ENCODE results near the gene ZNF648.

The ZNF648 gene

GRCh38 chr1:182080040-182080439 lies 18.5 kb upstream of the ZNF648 start:
- H3K4me3 ChIP-seq (ENCODE audit: low read depth, low read length), result no peak overlapping the region
- TF ChIP-seq CTCF (IDR thresholded peaks at IDR 0.05; ENCODE audit: insufficient read depth, low read depth, low read length, missing control alignments), result no peak
- DNase-seq (ENCODE audit: low read depth), result no peak

GRCh38 chr1:182071924-182072323 lies 10.4 kb upstream of the ZNF648 start:
- DNase-seq (ENCODE audit: low read depth), result no peak
- no peak for TF ChIP-seq CTCF (IDR thresholded peaks at IDR 0.05; ENCODE audit: insufficient read depth, low read depth, low read length, missing control alignments)
- H3K4me3 ChIP-seq (ENCODE audit: low read depth, low read length), result no peak overlapping the region

- TF ChIP-seq CTCF (IDR thresholded peaks at IDR 0.05; ENCODE audit: insufficient read depth, low read depth, low read length, missing control alignments), result peak; percentile 84
- peak; percentile 43 for DNase-seq (ENCODE audit: low read depth)
- no peak overlapping the region for H3K4me3 ChIP-seq (ENCODE audit: low read depth, low read length)
Observed at GRCh38 chr1:182069028-182069466, 7.5 kb upstream of the ZNF648 start.

GRCh38 chr1:182066934-182067333 lies 5.4 kb upstream of the ZNF648 start:
- no peak overlapping the region for H3K4me3 ChIP-seq (ENCODE audit: low read depth, low read length)
- no peak for DNase-seq (ENCODE audit: low read depth)
- no peak for TF ChIP-seq CTCF (IDR thresholded peaks at IDR 0.05; ENCODE audit: insufficient read depth, low read depth, low read length, missing control alignments)

- no peak overlapping the region for H3K4me3 ChIP-seq (ENCODE audit: low read depth, low read length)
- DNase-seq (ENCODE audit: low read depth), result no peak
- TF ChIP-seq CTCF (IDR thresholded peaks at IDR 0.05; ENCODE audit: insufficient read depth, low read depth, low read length, missing control alignments), result no peak
Observed at GRCh38 chr1:182065126-182065845, 3.8 kb upstream of the ZNF648 start.

- TF ChIP-seq CTCF (IDR thresholded peaks at IDR 0.05; ENCODE audit: insufficient read depth, low read depth, low read length, missing control alignments), result no peak
- DNase-seq (ENCODE audit: low read depth), result no peak
- no peak overlapping the region for H3K4me3 ChIP-seq (ENCODE audit: low read depth, low read length)
Observed at GRCh38 chr1:182064611-182065010, 3.1 kb upstream of the ZNF648 start.

- no peak overlapping the region for H3K4me3 ChIP-seq (ENCODE audit: low read depth, low read length)
- no peak for DNase-seq (ENCODE audit: low read depth)
- TF ChIP-seq CTCF (IDR thresholded peaks at IDR 0.05; ENCODE audit: insufficient read depth, low read depth, low read length, missing control alignments), result no peak
Observed at GRCh38 chr1:182062223-182062622, 711 bp upstream of the ZNF648 start.

All from GM12865 (cell line).